RPMI7951 (cell line): ENCODE data around the gene R3HCC1L. TPM values are rescaled to one million over a fixed set of nuclear protein-coding genes. Genes with fewer than 3 reads are reported as not detected.
A peak's percentile ranks its signal among the peaks of the same experiment; 100 is the strongest.

Experiments used
- DNase-seq: peaks from one replicate; pipeline ENCODE4 v3.0.0-alpha.2; 2012; ENCODE audit warnings: low read depth
- total RNA-seq: library from RNA; depleted of rRNA; stranded (reverse); fragments of >200 nt; shearing (Covaris generic); gene quantifications from 2 replicates; pipeline ENCODE4 v1.2.3, GENCODE V29; 2014

Gene R3HCC1L
- total RNA-seq, 1 experiment from 2014 or later = 12.5 TPM

- no peak for DNase-seq
Measured at GRCh38 chr10:98231417-98231816, 97.0 kb downstream of the R3HCC1L start.

- DNase-seq = peak; percentile 11
Measured at GRCh38 chr10:98235846-98236245, 101.4 kb downstream of the R3HCC1L start.

- no peak for DNase-seq
Measured at GRCh38 chr10:98236862-98237261, 102.4 kb downstream of the R3HCC1L start.

GRCh38 chr10:98238391-98238790, 103.9 kb downstream of the R3HCC1L start:
- no peak for DNase-seq

GRCh38 chr10:98240524-98240923, 106.1 kb downstream of the R3HCC1L start:
- DNase-seq = no peak

GRCh38 chr10:98242823-98243222, 108.4 kb downstream of the R3HCC1L start:
- DNase-seq = no peak

GRCh38 chr10:98244141-98244540, 109.7 kb downstream of the R3HCC1L start:
- DNase-seq = no peak

GRCh38 chr10:98244586-98244985, 110.1 kb downstream of the R3HCC1L start:
- DNase-seq = no peak

GRCh38 chr10:98246911-98247805, 112.7 kb downstream of the R3HCC1L start:
- peak; percentile 61 for DNase-seq

- no peak for DNase-seq
Measured at GRCh38 chr10:98248018-98248417, 113.6 kb downstream of the R3HCC1L start.

GRCh38 chr10:98249134-98249533, 114.7 kb downstream of the R3HCC1L start:
- DNase-seq = no peak

GRCh38 chr10:98251399-98251798, 116.9 kb downstream of the R3HCC1L start:
- no peak for DNase-seq

GRCh38 chr10:98252464-98252863, 118.0 kb downstream of the R3HCC1L start:
- no peak for DNase-seq

GRCh38 chr10:98253499-98253898, 119.0 kb downstream of the R3HCC1L start:
- no peak for DNase-seq

- no peak for DNase-seq
Measured at GRCh38 chr10:98254234-98254974, 119.9 kb downstream of the R3HCC1L start.

- DNase-seq = no peak
Measured at GRCh38 chr10:98255146-98255877, 120.9 kb downstream of the R3HCC1L start.

- DNase-seq = no peak
Measured at GRCh38 chr10:98256692-98257091, 122.2 kb downstream of the R3HCC1L start.

GRCh38 chr10:98257198-98257597, 122.7 kb downstream of the R3HCC1L start:
- DNase-seq = no peak

- no peak for DNase-seq
Measured at GRCh38 chr10:98257961-98258360, 123.5 kb downstream of the R3HCC1L start.

- no peak for DNase-seq
Measured at GRCh38 chr10:98258683-98259454, 124.4 kb downstream of the R3HCC1L start.

- DNase-seq = no peak
Measured at GRCh38 chr10:98259606-98260315, 125.3 kb downstream of the R3HCC1L start.
